LNCaP clone FGC (cell line): ENCODE results near the gene VNN1.

Source experiments
- DNase-seq: peaks from one replicate; pipeline ENCODE4 v3.0.0-alpha.2; 2011; ENCODE audit warnings: low read depth
- H3K4me3 ChIP-seq: 2 replicates; pipeline ENCODE4 v1.5.1; 2011; ENCODE audit warnings: mild to moderate bottlenecking, low read depth, low read length, control low read depth
- CTCF ChIP-seq: IDR thresholded peaks from 2 replicates; pipeline ENCODE4 v1.5.1; 2012; ENCODE audit warnings: mild to moderate bottlenecking; ENCODE audit not compliant: control insufficient read depth, insufficient read depth; ENCODE audit errors: extremely low read depth

Gene VNN1

DNA sequence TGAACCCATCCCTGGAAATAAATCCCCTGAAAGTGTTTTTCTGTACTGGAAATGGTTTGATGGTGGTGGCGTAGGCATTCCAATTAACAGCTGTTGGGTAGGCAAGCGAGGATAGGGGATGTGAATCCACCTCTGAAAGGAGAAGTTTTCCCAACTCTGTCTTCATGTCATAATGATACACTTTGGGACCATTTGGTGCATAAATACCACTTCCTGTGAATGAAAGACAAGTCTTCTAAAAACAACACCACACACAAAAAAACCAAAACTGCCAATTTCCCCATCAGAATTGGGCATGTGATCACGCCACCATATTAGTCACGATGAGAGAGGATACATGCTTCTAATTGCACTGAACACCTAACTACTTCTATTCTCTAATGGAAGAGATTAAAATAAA, 37.5 kb upstream of the VNN1 start:
- TF ChIP-seq CTCF = no peak
- H3K4me3 ChIP-seq = no peak overlapping the region
- DNase-seq = no peak

- TF ChIP-seq CTCF = no peak
- no peak for DNase-seq
- no peak overlapping the region for H3K4me3 ChIP-seq
Observed at GRCh38 chr6:132750455-132751248, 36.8 kb upstream of the VNN1 start.

DNA sequence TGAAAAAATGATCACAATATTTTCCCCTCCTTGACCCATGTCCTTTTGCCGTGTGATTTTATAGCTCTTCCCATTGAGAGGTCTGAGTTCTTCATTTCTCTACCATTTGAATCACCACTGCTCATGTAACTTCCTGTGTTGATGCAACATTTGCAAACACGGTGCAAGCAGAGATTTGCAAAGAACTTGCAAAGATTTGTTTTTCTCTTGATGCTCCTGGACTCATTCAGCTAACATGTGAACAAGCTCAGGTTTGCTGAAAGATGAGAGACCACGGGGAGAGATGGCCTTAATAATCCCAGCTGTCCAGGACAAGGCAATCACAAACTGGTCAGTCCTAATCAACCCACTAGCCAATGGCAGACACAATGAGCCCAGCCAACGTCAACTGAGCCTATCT, 35.3 kb upstream of the VNN1 start:
- DNase-seq = no peak
- no peak for TF ChIP-seq CTCF
- no peak overlapping the region for H3K4me3 ChIP-seq

DNA sequence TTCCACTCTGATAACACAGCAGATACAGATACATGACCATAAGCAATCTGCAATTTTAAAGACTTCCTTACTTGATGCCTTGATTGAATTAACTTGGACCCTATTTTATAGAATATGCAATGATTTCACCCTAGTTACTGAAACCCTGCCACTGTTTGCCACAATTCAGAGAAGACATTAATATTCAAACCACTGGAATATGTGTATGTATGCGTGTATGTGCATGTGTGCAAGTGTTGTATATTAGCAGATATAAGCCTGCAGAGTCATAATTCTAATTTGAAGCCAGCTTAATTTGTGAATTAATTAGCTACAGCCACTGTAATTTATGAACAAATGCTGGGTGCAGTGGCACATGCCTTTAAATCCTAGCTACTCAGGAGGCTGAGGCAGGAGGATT, 34.6 kb upstream of the VNN1 start:
- TF ChIP-seq CTCF = no peak
- DNase-seq = no peak
- no peak overlapping the region for H3K4me3 ChIP-seq

DNA sequence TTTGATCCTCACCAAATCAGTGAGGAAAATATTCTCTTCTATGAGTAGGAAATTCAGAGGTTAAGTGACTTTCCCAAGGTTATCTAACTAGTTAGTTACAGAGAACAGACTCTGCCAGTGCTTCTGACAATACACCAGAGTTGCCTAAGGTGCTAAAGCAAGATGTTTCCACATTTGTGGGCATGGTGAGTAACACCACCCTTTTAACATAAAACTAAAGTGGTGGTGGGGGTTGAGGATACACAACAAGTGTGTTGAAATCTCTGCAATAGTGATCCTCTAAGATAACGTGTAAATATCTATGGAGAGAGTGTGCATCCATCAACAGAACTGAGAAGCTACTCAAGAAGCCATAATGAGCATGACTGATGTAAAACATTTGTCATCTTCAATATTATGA, 32.2 kb upstream of the VNN1 start:
- no peak for DNase-seq
- TF ChIP-seq CTCF = no peak
- no peak overlapping the region for H3K4me3 ChIP-seq

DNA sequence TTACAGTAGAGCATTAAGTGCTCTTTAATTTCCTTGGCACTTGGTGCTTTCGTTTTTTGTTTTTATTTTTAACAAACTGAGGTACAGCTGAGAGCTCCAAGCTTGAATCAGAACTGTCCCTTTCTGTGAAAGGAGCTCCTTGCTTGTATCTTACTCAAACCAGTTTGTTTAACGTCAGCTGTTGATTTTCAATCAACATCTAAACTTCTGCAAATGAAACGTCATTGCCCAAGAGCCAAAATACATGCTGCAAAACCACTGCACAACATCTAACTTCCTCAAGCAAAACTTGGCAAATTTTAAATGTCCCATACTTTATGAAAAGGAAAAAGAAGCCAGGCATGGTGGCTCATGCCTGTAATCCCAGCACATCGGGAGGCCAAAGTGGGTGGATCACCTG, 28.6 kb upstream of the VNN1 start:
- TF ChIP-seq CTCF = no peak
- no peak for DNase-seq
- no peak overlapping the region for H3K4me3 ChIP-seq

GRCh38 chr6:132741281-132741680, 27.4 kb upstream of the VNN1 start:
- TF ChIP-seq CTCF = no peak
- DNase-seq = no peak
- H3K4me3 ChIP-seq = no peak overlapping the region
